A673 (cell line): Measurements from ENCODE around the gene CDIPT. TPM values are rescaled to one million over a fixed set of nuclear protein-coding genes. Genes with fewer than 3 reads are reported as not detected.

ENCODE experiments used
- BruUV-seq: library from RNA; stranded (reverse); fragments of 400-500 nt; replicated peaks from 2 replicates; lab custom pipeline; 2021; lab: Mats Ljungman, UMichigan
- CTCF ChIA-PET: fragments of 300-600 bp; sonication (Branson Sonifier 250); formaldehyde crosslinking; loops from one replicate; lab custom pipeline; 2022; ENCODE audit warnings: antibody characterized with exemption; lab: Charles Lee
- POLR2A ChIA-PET: fragments of 300-600 bp; sonication (Branson Sonifier 250); formaldehyde crosslinking; loops from one replicate; lab custom pipeline; 2022; ENCODE audit warnings: antibody characterized with exemption; ENCODE audit not compliant: low non-redundant PET; lab: Charles Lee
- DNase-seq: peaks from one replicate; pipeline ENCODE4 v3.0.0-alpha.2; 2015; ENCODE audit warnings: low spot score
- H3K27ac ChIP-seq: fragments of 200-600 bp; sonication (generic); 2 replicates; pipeline ENCODE4 v1.5.1; 2016; ENCODE audit warnings: mixed run types, low read depth, mild to moderate bottlenecking, mixed read lengths, antibody characterized with exemption, low read length; ENCODE audit not compliant: poor library complexity, severe bottlenecking
- H3K27me3 ChIP-seq: fragments of 200-600 bp; sonication (generic); replicated peaks from 2 replicates; pipeline ENCODE4 v1.6.1; 2017; ENCODE audit warnings: mixed run types, low read depth, mild to moderate bottlenecking, mixed read lengths, antibody characterized with exemption, low read length; ENCODE audit not compliant: insufficient read depth, poor library complexity
- H3K36me3 ChIP-seq: fragments of 200-600 bp; sonication (generic); 2 replicates; pipeline ENCODE4 v1.6.1; 2016; ENCODE audit warnings: mixed run types, mild to moderate bottlenecking, mixed read lengths, antibody characterized with exemption, low read length; ENCODE audit not compliant: insufficient read depth, poor library complexity, severe bottlenecking
- H3K4me1 ChIP-seq: fragments of 200-600 bp; sonication (generic); 2 replicates; pipeline ENCODE4 v1.6.1; 2017; ENCODE audit warnings: mixed run types, mild to moderate bottlenecking, mixed read lengths, antibody characterized with exemption, low read length; ENCODE audit not compliant: insufficient read depth, poor library complexity, severe bottlenecking
- H3K4me3 ChIP-seq: fragments of 200-600 bp; sonication (generic); 2 replicates; pipeline ENCODE4 v1.5.1; 2016; ENCODE audit warnings: low read depth, mixed run types, mild to moderate bottlenecking, mixed read lengths, low read length; ENCODE audit not compliant: poor library complexity, severe bottlenecking
- H3K9me3 ChIP-seq: fragments of 200-600 bp; sonication (generic); 2 replicates; pipeline ENCODE4 v1.6.1; 2016; ENCODE audit warnings: mixed run types, low read depth, mild to moderate bottlenecking, mixed read lengths, antibody characterized with exemption, low read length; ENCODE audit not compliant: poor library complexity, severe bottlenecking
- EZH2 ChIP-seq: fragments of 200-600 bp; sonication (generic); IDR thresholded peaks from 2 replicates; pipeline ENCODE4 v1.6.1; 2017; ENCODE audit warnings: borderline replicate concordance, low read depth, mild to moderate bottlenecking, mixed read lengths, antibody characterized with exemption, low read length; ENCODE audit not compliant: poor library complexity, severe bottlenecking
- intact Hi-C: fragments of 100-400 bp; cut with micrococcal nuclease; formaldehyde crosslinking; loops from one replicate; pipeline ENCODE4 v1.10.0; 2022; ENCODE audit not compliant: unreplicated experiment
- total RNA-seq: library from RNA; stranded (reverse); gene quantifications from 2 replicates; pipeline ENCODE4 v1.2.3, GENCODE V29; 2021
- TF ChIP-seq, protein P1 (sequence below): fragments of 300-800, 200-600 bp; sonication (generic); conservative IDR thresholded peaks from 2 replicates; pipeline ENCODE4 v1.5.1; 2017; ENCODE audit warnings: low read depth, mild to moderate bottlenecking, antibody characterized with exemption, low read length, moderate library complexity, mixed read lengths

CDIPT gene
- total RNA-seq, 1 experiment from 2014 or later, result 51.7 TPM

DNA sequence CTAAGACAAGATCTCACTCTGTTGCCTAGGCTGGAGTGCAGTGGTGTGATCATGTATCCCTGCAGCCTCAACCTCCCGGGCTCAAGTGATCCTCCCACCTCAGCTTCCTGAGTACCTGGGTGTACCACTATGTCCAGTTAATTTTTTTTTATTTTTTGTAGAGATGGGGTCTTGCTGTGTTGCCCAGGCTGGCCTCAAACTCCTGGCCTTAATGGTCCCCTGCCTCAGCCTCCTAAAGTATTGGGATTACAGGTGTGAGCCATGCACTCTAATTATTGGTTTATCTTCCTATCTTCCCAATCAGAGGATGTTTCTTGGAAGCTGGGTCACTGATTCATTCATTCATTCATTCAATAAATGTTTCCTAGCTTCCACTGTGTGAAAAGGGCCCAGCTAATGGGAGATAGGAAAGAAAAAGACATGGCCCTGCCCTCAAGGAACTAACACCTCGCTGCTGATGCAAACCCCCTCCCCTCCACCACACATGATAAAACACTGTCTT is 45.7 kb upstream of the CDIPT start:
- H3K4me3 ChIP-seq, result no peak overlapping the region
- H3K27ac ChIP-seq, result no peak overlapping the region
- H3K9me3 ChIP-seq, result no peaks in the 10 kb centered on the region
- POLR2A ChIA-PET, result no interaction called here
- no peak for TF ChIP-seq EZH2
- TF ChIP-seq, protein P1, sequence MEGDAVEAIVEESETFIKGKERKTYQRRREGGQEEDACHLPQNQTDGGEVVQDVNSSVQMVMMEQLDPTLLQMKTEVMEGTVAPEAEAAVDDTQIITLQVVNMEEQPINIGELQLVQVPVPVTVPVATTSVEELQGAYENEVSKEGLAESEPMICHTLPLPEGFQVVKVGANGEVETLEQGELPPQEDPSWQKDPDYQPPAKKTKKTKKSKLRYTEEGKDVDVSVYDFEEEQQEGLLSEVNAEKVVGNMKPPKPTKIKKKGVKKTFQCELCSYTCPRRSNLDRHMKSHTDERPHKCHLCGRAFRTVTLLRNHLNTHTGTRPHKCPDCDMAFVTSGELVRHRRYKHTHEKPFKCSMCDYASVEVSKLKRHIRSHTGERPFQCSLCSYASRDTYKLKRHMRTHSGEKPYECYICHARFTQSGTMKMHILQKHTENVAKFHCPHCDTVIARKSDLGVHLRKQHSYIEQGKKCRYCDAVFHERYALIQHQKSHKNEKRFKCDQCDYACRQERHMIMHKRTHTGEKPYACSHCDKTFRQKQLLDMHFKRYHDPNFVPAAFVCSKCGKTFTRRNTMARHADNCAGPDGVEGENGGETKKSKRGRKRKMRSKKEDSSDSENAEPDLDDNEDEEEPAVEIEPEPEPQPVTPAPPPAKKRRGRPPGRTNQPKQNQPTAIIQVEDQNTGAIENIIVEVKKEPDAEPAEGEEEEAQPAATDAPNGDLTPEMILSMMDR, result no peak
- CTCF ChIA-PET, result no interaction called here
- intact Hi-C loops, result no loop called here
- H3K36me3 ChIP-seq, result no peaks in the 10 kb centered on the region
- H3K27me3 ChIP-seq, result no peaks in the 10 kb centered on the region
- no peak for DNase-seq
- BruUV-seq, result no TSS peak
- H3K4me1 ChIP-seq, result no peaks in the 10 kb centered on the region

DNA sequence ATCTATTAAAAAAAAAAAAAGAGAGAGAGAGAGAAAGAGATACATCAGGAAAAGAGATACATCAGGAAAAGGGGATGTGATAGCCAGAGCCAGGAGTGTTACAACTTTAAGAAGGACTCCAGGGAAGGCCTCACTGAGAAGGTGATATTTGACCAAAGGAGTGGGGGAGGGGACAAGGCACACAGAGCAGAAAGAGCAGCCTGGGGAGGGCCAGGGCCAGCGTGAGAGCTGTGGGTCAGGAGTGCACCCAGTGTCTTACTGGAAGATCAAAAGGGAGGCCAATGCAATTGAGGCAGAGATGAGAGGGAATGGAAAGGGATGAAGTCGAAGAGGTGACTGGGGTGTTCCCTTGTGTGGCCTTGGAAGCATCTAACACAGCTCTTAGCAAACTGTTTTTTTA is 44.9 kb upstream of the CDIPT start:
- no TSS peak for BruUV-seq
- ChIA-PET CTCF (no interaction called here), POLR2A (no interaction called here)
- TF ChIP-seq EZH2, result no peak
- TF ChIP-seq, protein P1, result no peak
- Histone ChIP-seq H3K27ac (no peak overlapping the region), H3K4me1 (no peaks in the 10 kb centered on the region), H3K36me3 (no peaks in the 10 kb centered on the region), H3K9me3 (no peaks in the 10 kb centered on the region), H3K27me3 (no peaks in the 10 kb centered on the region), H3K4me3 (no peak overlapping the region)
- no peak for DNase-seq
- intact Hi-C loops, result no loop called here

DNA sequence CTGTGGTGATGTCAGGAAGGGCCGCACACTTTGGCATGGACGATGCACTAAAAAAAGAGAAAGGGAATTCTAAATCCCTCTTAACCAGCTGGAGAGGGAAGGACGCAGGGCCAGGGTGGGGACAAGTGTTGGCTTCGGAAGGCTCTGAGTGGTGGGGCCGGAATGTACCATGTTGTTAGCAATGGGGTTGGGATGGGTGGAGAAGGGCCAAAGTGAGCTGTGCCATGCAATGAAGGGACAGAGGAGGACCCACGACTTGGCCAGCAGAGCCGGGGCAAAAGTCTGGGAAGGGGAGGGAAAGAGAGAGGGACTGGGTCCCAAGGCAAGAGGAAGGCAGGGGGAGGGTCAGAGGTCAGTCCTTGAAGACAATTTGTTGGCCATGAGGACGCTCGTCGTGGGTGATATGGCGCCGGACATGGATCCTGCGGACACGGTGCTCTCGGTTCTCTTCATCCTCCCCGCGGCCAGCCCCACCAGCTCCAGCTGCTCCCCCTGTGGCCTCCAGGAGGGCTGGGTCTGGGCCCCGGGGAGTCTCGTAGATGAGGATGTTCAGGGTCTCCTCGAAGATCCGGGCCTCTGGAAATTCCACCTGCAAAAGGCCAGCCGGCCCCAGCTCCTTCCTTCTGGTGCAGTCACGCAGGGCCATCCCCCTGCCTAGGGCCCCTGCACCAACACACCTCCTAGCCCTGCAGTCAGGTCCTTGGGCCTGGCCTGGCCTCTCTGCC is 43.7 kb upstream of the CDIPT start:
- TF ChIP-seq, protein P1, result no peak
- no peak for TF ChIP-seq EZH2
- POLR2A ChIA-PET, result no interaction called here
- Histone ChIP-seq H3K36me3 (no peaks in the 10 kb centered on the region), H3K9me3 (no peaks in the 10 kb centered on the region), H3K27me3 (no peaks in the 10 kb centered on the region), H3K4me3 (no peak overlapping the region), H3K27ac (no peak overlapping the region), H3K4me1 (no peaks in the 10 kb centered on the region)
- intact Hi-C loops, result no loop called here
- CTCF ChIA-PET, result no interaction called here
- BruUV-seq, result no TSS peak
- DNase-seq, result no peak
